ENCODE data around the gene SLC2A13.

The SLC2A13 gene

DNA sequence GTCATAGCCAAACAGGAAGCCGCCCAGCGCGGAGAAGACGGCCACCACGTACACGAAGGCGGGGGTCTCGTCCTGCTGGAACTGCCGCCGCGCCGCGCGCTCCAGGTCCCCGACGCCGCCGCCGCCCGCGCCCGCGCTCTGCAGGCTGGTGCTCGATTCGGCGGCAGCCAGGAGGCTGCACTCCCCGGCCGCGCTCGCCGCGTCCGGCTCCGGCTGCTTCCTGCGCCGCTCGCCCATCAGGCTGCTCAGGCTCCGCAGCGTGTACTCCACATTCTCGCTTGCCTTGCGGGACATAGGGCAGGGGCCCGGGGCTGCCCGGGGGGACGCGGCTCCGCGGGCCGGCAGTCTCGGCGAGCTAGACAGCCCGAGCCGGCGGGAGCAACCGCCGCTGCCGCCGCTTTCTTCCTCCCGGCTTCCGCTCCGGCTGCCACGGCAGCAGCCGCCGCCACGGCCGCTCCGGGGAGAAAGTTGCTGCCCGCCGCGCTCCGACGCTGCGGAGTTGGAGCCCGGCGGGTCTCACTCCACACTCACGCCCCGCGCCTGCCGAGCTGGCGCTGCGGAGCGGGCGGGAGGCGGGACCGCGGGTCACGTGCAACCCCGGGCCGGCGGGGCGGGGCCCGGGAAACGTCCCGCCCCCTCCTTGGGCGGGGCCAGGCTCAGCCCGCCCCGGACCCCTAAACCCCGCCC is at the start of gene SLC2A13:
Gene SLC2A13 (minus strand): TSS at position 567 of the 687 bp plus-strand sequence. CDS start 273 bp downstream, at position 294.
- peaks cover 32% of the 10 kb centered on the region for H3K4me1 Mint-ChIP-seq (ENCODE audit: low read depth)

GRCh38 chr12:40154381-40154780 is 48.5 kb upstream of the SLC2A13 start:
- Mint-ChIP-seq H3K4me3 (no peak overlapping the region), H3K4me1 (ENCODE audit: low read depth) (no peaks in the 10 kb centered on the region), H3K36me3 (no peaks in the 10 kb centered on the region), H3K9me3 (ENCODE audit: low read depth) (no peaks in the 10 kb centered on the region), H3K27ac (no peak overlapping the region), H3K27me3 (peaks cover 13% of the 10 kb centered on the region)

More for the DNA sequence above, at the start of gene SLC2A13:
- no peaks in the 10 kb centered on the region for H3K9me3 Mint-ChIP-seq (ENCODE audit: low read depth)
- peaks cover 5% of the 10 kb centered on the region for H3K27me3 Mint-ChIP-seq
- peak within 1 kb of the TSS; percentile 24 for H3K27ac Mint-ChIP-seq
- peak within 1 kb of the TSS; percentile 87 for H3K4me3 Mint-ChIP-seq
- H3K36me3 Mint-ChIP-seq, result no peaks in the 10 kb centered on the region

DNA sequence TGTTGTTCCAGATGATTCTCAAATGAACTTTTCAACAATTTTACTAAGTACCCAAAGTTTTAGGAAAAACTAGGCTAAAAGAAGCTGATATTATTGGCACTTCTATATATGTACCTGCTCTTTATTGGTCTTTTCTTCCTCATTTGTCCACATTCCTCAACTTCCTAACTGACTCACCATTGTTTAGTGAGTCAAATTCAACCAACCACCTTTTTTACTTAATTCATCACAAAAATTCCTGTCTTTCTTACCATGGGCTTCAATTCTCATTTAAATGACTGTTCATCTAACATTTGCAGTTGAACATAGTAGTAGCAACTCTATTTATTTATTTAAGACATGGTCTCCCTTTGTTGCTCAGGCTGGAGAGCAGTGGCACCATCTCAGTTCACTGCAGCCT is 47.6 kb upstream of the SLC2A13 start:
- Mint-ChIP-seq H3K9me3 (ENCODE audit: low read depth) (no peaks in the 10 kb centered on the region), H3K27ac (no peak overlapping the region), H3K36me3 (no peaks in the 10 kb centered on the region), H3K4me1 (ENCODE audit: low read depth) (no peaks in the 10 kb centered on the region), H3K4me3 (no peak overlapping the region), H3K27me3 (peaks cover 8% of the 10 kb centered on the region)

- no peaks in the 10 kb centered on the region for H3K36me3 Mint-ChIP-seq
- H3K4me3 Mint-ChIP-seq, result no peak overlapping the region
- peaks cover 5% of the 10 kb centered on the region for H3K27me3 Mint-ChIP-seq
- H3K4me1 Mint-ChIP-seq (ENCODE audit: low read depth), result no peaks in the 10 kb centered on the region
- H3K27ac Mint-ChIP-seq, result no peak overlapping the region
- no peaks in the 10 kb centered on the region for H3K9me3 Mint-ChIP-seq (ENCODE audit: low read depth)
These were observed 47.0 kb upstream of the SLC2A13 start for GRCh38 chr12:40152783-40153383.

GRCh38 chr12:40149673-40150260 is 43.9 kb upstream of the SLC2A13 start:
- no peak overlapping the region for H3K4me3 Mint-ChIP-seq
- H3K36me3 Mint-ChIP-seq, result no peaks in the 10 kb centered on the region
- H3K9me3 Mint-ChIP-seq (ENCODE audit: low read depth), result no peaks in the 10 kb centered on the region
- no peak overlapping the region for H3K27ac Mint-ChIP-seq
- no peaks in the 10 kb centered on the region for H3K4me1 Mint-ChIP-seq (ENCODE audit: low read depth)
- H3K27me3 Mint-ChIP-seq, result peaks cover 2% of the 10 kb centered on the region

GRCh38 chr12:40146800-40147797 is 41.2 kb upstream of the SLC2A13 start:
- no peaks in the 10 kb centered on the region for H3K36me3 Mint-ChIP-seq
- no peaks in the 10 kb centered on the region for H3K9me3 Mint-ChIP-seq (ENCODE audit: low read depth)
- no peak overlapping the region for H3K27ac Mint-ChIP-seq
- no peak overlapping the region for H3K4me3 Mint-ChIP-seq
- no peaks in the 10 kb centered on the region for H3K4me1 Mint-ChIP-seq (ENCODE audit: low read depth)
- peaks cover 3% of the 10 kb centered on the region for H3K27me3 Mint-ChIP-seq

DNA sequence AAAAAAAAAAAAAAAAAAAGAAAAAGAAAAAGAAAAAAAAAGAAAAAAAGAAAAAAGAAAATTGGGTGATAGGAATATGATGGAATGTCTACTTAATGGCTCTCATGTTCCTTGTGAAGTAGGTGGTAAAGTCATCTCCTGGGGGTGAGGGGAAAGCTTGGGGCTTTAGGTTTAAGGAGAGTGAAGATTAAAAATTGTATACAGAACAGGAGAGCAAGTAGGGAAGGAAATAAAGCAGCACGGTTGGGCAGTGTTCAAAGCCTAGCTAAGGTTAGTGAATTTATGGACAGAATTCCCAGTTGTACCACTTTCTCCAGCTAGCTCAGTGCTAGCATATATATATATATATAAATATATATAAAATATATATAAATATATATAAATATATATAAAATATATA is 40.0 kb upstream of the SLC2A13 start:
- H3K4me1 Mint-ChIP-seq (ENCODE audit: low read depth), result no peaks in the 10 kb centered on the region
- no peaks in the 10 kb centered on the region for H3K36me3 Mint-ChIP-seq
- H3K4me3 Mint-ChIP-seq, result no peak overlapping the region
- peaks cover 6% of the 10 kb centered on the region for H3K27me3 Mint-ChIP-seq
- no peaks in the 10 kb centered on the region for H3K9me3 Mint-ChIP-seq (ENCODE audit: low read depth)
- no peak overlapping the region for H3K27ac Mint-ChIP-seq

DNA sequence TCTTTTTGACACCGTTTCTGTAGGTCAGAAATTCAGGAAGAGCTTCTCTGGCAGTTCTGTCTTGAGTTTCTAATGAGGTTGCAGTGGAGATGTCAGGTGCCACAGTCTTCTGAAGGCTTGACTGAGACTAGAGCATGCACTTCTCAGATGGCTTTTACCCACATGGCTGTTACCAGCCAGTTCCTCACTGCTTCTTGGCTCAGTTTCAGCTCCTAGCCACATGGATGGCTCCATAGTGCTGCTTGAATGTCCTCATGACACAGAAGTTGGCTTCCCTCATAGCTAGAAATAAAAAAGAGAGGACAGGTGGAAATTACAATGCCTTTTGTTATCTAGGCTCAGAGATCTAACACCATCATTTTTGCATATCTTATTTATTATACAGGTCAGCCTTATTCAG is 38.1 kb upstream of the SLC2A13 start:
- H3K27me3 Mint-ChIP-seq, result peaks cover 6% of the 10 kb centered on the region

GRCh38 chr12:40142001-40142744 is 36.3 kb upstream of the SLC2A13 start:
- Mint-ChIP-seq H3K4me3 (no peak overlapping the region), H3K27me3 (peaks cover 6% of the 10 kb centered on the region), H3K9me3 (ENCODE audit: low read depth) (no peaks in the 10 kb centered on the region), H3K36me3 (no peaks in the 10 kb centered on the region), H3K4me1 (ENCODE audit: low read depth) (peaks cover 3% of the 10 kb centered on the region), H3K27ac (no peak overlapping the region)

More for the DNA sequence above, 38.1 kb upstream of the SLC2A13 start:
- no peaks in the 10 kb centered on the region for H3K9me3 Mint-ChIP-seq (ENCODE audit: low read depth)
- no peaks in the 10 kb centered on the region for H3K4me1 Mint-ChIP-seq (ENCODE audit: low read depth)
- H3K27ac Mint-ChIP-seq, result no peak overlapping the region
- H3K4me3 Mint-ChIP-seq, result no peak overlapping the region
- H3K36me3 Mint-ChIP-seq, result no peaks in the 10 kb centered on the region

- Mint-ChIP-seq H3K9me3 (ENCODE audit: low read depth) (no peaks in the 10 kb centered on the region), H3K36me3 (no peaks in the 10 kb centered on the region), H3K27ac (no peak overlapping the region), H3K27me3 (peaks cover 3% of the 10 kb centered on the region), H3K4me3 (no peak overlapping the region), H3K4me1 (ENCODE audit: low read depth) (peaks cover 8% of the 10 kb centered on the region)
These were observed 32.6 kb upstream of the SLC2A13 start for GRCh38 chr12:40138526-40138925.

GRCh38 chr12:40137252-40137651 is 31.4 kb upstream of the SLC2A13 start:
- Mint-ChIP-seq H3K27ac (no peak overlapping the region), H3K36me3 (no peaks in the 10 kb centered on the region), H3K4me3 (no peak overlapping the region), H3K4me1 (ENCODE audit: low read depth) (peaks cover 8% of the 10 kb centered on the region), H3K9me3 (ENCODE audit: low read depth) (no peaks in the 10 kb centered on the region), H3K27me3 (peaks cover 3% of the 10 kb centered on the region)

DNA sequence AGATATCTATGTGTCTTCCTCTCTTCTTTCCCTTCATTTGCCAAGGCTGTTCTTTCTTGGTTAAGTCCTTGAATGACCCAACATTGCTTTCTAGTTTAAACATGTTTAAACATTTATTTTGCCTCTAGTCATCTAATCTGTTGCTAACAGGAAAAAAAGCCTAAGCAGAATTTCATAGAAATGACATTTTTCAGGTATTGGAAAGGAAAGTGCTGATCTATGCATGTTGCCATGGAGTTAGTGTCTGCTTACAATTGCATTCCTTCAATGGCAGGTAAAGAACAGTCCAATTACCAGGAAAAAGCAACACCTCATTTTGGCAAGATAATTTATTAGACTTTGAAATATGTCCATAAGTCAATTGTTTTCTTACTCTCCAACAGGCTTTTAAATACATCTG is 21.5 kb upstream of the SLC2A13 start:
- H3K27ac Mint-ChIP-seq, result no peak overlapping the region
- H3K9me3 Mint-ChIP-seq (ENCODE audit: low read depth), result no peaks in the 10 kb centered on the region
- no peak overlapping the region for H3K4me3 Mint-ChIP-seq
- H3K27me3 Mint-ChIP-seq, result peaks cover 4% of the 10 kb centered on the region
- H3K36me3 Mint-ChIP-seq, result no peaks in the 10 kb centered on the region
- H3K4me1 Mint-ChIP-seq (ENCODE audit: low read depth), result no peaks in the 10 kb centered on the region

- Mint-ChIP-seq H3K9me3 (ENCODE audit: low read depth) (no peaks in the 10 kb centered on the region), H3K4me1 (ENCODE audit: low read depth) (no peaks in the 10 kb centered on the region), H3K4me3 (no peak overlapping the region), H3K27ac (no peak overlapping the region), H3K27me3 (peaks cover 9% of the 10 kb centered on the region), H3K36me3 (no peaks in the 10 kb centered on the region)
These were observed 17.6 kb upstream of the SLC2A13 start for GRCh38 chr12:40123496-40123895.

GRCh38 chr12:40122842-40123241 is 17.0 kb upstream of the SLC2A13 start:
- H3K9me3 Mint-ChIP-seq (ENCODE audit: low read depth), result no peaks in the 10 kb centered on the region
- no peaks in the 10 kb centered on the region for H3K36me3 Mint-ChIP-seq
- H3K27me3 Mint-ChIP-seq, result peaks cover 9% of the 10 kb centered on the region
- no peak overlapping the region for H3K27ac Mint-ChIP-seq
- H3K4me1 Mint-ChIP-seq (ENCODE audit: low read depth), result peaks cover 1% of the 10 kb centered on the region
- H3K4me3 Mint-ChIP-seq, result no peak overlapping the region
